HG02870 (cell line): Measurements from ENCODE around the gene PTPN14.
"Not testable (repeated sequence)": the region's sequence is repeated elsewhere in the genome, so short reads cannot be mapped to it uniquely, and the experiment has no call there.

Source experiments
- ATAC-seq: cut with Tn5 transposase; IDR thresholded peaks from one replicate; pipeline ENCODE4 v1.9.1; 2021; ENCODE audit warnings: mild to moderate bottlenecking, moderate library complexity; ENCODE audit not compliant: unreplicated experiment

The PTPN14 gene

DNA sequence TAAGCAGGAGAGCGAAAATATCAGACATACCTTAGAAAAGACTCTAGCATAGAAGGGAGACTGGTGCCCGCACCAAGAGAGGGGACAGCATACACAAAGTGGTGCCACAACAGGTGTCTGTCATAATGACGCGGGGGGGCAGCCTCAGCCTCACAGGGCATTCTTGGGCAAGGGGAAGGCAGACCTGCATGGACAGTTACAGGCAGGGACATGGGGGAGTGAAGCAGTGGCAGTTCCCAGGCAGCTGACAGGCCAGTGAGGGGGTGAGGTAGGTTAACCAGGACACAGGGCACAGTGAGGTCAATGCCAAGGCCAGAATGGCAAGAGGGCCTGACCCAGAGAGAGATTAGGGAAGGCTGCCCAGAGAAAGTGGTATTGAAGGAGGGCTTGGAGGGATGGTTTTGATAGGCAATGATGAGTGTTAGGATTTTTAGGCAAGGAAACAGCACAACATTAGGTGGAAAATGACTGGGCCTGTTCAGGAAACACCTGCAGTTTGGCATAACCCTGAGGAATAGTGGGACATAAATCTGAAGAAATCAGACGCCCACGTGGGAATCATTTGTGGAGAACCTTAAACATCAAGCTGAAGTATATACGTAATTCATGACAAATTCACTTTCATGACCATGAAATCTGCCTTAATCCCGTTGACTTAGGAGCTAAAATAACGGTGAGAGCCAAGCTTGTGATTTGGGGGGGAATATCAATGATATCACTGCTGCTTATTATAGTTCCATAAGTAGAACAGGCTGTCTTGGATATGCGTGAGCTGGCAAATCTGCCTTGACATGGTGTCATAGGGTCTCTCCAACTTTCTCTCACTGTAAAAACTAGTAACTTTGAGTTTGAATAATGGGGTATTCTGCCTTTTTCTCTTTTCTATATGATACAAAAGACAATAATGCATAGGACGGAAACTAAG, 8.9 kb downstream of the PTPN14 start:
- ATAC-seq, result no peak

DNA sequence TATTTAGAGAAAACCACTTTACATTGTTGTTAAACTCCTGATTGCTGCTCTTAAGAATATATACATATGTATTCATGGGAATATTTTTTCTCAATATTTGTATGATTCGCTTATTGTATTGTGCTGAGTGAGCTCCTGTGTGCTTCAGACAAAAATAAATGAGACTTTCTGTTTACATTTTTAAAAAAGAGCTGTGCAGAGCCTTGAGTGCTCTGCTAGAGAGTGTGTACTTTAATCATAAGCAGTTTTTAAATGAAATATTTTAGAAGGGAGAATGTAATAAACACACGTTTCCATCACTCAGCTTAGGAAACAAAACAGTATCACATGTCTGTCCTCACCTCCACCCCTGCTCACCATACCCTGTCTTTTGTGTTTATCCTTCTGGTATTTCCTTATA, 9.7 kb downstream of the PTPN14 start:
- ATAC-seq, result no peak

DNA sequence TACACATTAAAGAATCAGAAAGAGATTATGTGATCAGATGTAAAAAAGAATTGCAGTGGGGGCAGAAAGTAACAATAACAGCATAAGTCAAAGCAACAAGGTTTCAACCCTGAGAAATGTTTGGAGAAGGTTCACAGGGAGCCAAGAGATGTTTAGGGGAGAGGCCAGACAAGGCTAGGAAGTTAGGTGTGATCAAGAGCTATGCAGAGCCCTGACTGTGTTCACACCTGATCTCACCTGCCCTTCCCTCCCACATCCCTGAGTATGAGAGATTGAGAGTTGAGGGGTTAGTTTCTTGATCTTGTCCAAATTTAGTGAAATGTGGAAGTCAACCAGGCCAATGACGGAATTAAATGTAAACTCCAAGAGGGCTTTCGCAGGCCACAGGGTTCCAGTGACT, 10.2 kb downstream of the PTPN14 start:
- no peak for ATAC-seq

DNA sequence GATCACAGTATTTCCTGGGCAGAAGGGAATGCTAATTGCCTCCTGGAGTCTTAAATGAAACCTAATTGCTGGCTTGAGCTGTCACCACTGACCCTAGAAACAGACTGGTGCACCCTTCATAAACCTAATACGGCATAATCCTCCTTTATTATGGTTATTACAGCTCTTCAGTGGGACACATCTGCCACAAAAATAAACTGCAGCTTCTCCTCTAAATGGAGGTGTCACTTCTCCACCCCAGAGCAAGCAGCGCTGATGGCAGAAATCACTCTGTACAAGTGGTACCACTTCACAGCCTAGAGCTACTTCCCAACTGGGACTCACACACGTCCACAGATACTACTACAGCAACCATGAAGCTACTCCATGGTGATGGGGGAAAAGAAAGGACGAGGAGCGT, 11.1 kb downstream of the PTPN14 start:
- no peak for ATAC-seq

DNA sequence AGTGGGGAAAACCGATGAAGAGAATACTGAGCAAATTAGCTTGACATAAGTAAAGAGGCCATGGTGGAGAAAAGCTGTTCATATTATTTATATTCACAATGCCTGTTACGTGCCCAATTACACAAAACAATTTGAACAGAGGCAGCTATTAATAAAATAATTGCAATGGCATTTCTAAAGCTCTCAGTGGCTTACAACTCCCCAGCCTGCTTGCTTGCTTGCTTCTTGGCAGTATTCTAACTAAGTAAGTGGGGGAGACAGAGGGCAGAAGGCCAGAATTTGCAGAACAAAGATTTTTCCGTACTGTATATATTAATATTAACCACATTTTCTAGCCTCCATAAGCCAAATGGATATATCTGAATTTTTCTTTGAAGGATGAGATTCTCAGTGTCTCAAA, 12.9 kb downstream of the PTPN14 start:
- no peak for ATAC-seq

DNA sequence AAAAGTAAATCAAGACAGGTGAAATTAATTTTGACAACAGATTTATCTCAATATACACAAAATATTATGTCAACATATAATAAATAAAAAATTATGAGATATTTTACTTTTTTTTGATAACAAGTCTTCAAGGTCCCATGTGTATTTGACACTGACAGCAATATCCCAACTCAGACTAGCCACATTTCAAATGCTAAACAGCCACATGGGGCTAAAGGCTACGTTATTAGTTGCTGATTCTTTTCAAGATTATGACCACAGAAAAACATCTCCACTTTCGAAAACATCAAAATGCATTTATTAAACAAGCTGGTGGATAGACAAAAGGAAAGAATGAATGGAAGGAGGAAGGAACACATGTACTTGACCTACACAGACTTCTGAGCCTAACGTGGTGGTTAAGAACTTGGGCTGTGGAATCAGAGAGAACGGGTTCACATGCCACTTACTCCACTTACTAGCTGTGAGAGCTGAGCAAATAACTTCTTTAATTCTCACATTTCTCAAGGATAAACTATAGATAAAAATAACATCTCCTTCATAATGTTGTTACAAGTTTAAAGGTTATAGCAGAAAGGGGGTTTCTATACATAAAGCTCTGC, 13.4 kb downstream of the PTPN14 start:
- no peak for ATAC-seq

DNA sequence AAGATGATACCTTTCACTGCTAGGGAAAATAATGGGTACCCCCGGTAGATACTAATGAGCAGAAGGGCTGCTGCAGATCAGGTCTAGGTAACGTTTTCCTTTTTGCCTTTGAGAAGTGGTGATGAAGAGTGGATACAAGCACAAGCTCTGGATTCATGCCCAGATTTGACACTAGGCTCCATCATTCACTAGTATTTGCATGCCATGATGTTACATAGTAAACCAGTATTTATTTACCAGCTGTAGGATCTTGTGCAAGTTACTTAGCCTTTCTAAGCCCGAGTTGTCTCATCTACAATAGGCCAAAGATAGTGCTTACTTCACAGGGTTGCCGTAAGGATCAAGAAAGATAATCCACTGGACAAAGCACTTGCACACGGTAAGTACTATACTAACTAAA, 14.2 kb downstream of the PTPN14 start:
- ATAC-seq, result no peak

DNA sequence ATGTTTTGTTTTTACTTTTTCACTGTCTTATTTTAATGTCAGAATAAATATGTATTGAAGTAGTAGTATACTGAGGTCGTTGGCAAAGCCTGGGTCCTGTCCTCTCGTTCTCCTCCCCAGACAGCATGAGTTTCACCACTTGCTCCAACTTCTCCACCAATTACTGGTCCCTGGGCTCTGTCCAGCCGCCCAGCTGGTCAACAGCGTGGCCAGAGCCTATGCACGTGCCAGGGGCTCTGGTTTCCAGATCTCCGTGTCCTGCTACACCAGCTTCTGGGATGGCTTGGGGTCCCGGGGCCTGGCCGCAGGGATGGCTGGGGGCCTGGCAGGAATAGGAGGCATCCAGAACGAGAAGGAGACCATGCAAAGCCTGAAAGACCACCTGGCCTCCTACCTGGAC, 19.3 kb downstream of the PTPN14 start:
- no peak for ATAC-seq

DNA sequence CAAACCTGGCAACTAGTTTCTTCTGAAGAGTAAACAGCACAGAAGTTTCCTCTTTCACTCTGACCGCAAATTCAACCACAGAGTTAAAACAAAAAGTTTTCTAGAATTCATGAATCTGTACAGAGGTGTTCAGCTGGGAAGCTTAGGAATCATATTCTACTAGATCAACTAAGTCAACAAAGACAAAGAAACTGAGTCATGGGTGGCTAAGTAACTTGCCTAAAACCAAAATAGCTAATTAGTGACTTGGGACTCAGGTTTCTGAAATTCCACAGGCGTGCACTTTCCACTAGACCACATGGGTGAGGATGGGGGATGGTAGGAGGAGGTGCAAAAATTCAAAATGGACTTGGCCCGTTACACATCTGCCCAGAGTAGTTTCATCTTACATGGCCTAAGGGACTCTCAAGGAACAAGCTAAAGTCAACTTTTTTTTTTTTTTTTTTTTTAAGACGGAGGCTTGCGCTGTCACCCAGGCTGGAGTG, 25.8 kb downstream of the PTPN14 start:
- no peak for ATAC-seq

DNA sequence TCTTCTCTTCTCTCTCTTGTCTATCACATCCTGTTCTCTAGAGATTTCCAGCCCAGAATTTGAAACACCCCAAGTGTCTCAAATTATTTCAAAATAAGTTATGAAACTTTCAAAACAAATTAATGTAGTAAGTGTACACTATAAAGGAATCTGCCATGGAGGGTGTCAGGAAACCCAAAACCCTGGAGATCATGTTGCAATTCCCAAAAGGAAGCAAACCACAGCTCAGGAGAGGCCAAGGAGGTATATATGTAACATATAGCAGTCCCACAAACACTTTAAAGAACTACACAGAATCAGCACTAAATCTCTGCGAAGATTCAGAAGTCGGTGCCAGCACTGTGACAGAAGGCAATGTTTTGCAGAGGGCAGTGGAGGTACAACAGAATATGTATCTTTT, 26.6 kb downstream of the PTPN14 start:
- ATAC-seq, result no peak

DNA sequence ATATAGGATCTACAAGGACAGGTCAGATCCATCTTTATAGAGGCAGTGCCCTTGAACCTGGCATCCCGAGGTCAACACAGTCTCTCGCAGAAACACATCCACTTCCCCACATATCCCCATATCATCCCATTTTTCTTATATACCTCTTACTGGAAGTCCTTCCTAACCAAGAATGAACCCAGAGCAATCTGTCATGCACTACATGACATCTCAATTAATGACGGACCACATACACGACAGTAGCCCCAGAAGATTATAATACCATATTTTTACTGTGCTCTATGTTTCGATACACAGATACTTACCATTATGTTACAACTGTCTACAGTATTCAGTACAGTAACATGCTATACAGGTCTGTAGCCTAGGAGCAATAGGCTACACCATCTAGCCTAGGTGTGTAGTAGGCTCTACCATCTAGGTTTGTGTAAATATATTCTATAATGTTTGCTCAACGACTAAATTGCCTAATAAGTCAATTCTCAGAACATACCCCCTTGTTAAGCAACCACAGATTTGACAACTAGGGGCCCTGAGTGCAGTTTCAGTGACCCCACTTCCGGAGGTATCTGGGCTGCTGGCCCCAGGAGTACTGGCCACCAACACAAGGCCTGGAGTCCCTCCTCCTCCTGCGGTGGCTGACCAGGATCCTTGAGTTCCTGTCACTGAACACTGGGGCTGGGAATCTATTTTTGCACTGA, 28.1 kb downstream of the PTPN14 start:
- no peak for ATAC-seq

DNA sequence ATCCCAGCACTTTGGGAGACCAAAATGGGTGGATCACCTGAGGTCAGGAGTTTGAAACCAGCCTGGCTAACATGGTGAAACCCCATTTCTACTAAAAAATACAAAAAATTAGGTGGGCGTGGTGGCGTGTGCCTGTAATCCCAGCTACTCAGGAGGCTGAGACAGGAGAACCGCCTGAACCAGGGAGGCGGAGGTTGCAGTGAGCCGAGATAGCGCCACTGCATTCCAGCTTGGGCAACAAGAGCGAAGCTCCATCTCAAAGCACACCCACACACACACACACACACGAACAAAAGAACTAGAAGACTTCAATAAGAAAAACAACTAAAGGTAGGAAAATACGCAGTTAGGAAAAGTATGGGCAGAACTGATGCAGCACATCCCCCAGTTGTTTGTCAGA, 29.9 kb downstream of the PTPN14 start:
- ATAC-seq, result not testable (repeated sequence)

DNA sequence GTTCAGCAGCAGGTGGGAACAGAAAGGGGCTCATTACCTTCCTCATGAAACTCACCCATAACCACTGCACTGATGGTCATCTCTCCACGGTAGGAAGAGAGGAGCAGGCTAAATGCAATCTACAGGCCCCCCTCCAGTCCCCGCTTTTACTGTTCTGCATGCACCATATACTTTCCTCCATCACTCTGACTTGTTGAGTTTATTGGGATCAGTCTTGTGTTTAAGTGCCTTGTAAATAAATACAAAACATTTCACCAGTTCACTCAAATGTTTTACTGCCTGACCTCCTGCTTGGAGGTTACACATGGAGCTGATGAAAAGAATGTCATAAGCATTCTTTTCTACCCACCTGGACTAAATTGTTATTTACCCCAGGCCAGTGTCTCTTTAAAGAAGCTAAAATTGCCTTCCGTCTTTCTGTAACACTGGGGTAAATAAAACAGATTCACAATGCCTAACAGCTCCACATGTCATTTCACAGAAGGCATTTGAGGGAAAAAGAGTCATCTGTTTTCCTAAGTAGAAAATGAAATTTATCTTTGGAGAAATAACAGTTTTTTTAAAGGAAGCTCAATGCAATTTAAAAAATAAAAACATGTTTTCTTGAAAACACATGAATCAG, 30.7 kb downstream of the PTPN14 start:
- no peak for ATAC-seq

DNA sequence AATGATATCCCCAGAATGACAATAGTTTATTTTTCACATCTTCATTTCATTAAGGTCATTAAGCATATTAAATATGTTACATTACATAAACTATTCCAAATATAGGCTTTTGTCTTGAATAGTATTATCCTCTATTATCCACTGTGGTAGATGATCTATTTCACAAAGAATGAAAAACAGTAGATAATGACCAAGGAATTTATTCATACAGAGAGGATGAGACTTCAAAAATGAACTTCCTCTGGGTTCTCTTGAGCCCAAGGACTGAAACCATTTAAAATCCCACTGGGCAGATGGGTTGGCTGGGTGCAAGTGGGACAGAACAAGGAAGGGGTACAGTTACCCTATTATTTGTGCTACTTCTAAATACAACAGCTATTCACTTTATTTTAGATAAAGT, 33.0 kb downstream of the PTPN14 start:
- ATAC-seq, result no peak

DNA sequence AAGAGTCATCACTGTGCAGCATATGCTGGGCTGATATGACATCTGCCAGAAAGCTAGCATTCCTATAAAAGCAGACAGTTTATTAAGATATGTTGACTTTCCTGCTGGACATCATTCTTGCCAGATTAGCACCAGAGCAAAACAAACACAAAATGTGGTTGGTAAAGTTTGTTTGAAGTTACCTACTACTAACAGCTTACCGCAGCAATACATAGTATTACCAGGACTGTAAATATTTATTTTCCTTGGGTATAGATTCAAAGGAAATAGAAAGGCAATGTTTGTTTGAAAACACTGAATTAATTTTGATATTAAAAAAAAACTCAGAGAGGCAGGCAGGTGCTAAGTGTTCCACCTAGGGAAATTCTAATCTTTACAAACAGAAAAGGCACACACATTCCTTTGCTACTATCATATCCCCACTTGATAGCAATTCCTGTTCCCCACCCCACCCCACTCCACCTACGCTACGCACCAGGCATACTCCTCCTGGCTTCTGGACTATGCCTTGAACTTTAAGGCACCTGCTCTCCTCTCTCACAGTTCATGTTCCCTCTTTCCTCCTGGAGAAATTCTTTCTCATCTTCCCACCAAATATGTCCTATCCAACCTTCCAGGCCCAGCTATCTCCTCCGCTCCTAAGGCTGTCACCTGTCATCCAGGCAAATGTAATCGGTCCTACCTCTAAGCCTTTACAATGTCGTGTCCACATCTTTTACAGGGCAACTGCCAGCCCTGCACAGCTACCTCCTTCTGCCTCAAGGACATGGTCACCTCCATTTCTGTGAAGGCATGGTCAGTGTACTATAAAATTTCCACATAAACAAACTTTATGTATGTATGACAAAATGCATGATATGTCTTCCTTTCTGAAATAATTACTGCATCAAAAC, 34.7 kb downstream of the PTPN14 start:
- no peak for ATAC-seq

DNA sequence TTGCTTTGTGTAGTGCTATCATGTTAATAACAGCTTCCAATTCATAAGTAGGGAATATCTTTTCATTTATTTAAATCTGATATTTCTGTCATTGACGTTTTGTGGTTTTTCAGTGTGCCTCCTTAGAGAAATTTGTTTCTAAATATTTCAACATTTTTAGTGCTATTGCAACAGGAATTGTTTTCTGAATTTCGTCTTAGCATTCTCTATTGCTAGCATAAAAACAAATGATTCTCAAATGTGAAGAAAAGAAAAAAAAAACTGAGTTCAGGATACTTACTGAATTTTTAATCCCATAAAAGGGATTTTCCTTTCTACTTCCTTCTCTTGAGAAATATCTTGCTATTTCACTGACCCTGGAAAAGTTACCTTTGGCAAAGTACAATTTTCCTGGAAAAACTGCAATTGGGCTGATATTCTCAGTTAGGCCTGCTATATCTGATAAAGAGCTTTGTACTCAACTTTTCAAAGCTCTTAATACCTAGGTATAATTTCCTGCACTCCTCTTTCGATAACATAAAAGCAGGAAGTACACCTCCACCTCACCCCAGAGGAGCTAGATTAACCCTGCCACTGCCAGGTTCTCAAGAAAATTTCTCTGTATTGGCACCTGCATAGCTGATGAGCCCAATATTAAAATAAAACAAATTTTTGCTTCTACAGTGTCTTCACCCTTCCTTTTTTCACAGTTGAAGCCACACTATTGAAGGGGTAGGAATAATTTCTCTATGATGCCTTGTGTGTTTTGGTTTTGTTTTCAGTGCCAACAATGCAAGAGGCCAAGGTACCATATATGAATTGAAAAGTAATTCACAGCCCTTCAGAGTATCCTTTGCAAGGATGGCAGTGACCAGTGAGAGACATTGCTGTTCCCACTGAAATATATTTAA, 35.6 kb downstream of the PTPN14 start:
- ATAC-seq, result no peak

DNA sequence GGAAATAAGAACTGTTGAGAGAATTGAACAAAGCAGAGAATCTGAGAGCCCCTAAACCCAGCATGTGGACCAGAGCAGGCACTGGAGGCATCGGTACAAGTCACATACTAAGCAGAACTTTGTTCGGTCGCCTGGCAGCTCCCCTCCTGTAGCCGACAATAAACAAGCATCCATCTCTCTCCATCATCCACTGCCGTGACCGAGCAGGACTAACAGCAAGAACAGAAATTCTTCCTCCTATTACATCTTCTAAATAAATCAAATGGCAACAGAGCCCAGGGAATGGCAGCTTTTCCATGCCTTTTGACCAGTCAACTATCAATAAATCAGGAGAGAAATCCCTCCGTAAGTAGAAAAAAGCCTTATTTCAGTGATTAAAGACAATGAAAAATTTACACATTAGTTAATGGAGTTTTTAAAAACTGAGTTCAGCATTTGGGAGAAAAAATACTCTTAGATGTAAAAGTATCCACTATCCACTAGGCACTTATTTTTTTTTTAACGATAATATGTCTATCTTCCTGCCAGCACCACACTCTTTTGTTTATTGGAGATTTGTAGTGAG, 36.5 kb downstream of the PTPN14 start:
- ATAC-seq, result no peak

DNA sequence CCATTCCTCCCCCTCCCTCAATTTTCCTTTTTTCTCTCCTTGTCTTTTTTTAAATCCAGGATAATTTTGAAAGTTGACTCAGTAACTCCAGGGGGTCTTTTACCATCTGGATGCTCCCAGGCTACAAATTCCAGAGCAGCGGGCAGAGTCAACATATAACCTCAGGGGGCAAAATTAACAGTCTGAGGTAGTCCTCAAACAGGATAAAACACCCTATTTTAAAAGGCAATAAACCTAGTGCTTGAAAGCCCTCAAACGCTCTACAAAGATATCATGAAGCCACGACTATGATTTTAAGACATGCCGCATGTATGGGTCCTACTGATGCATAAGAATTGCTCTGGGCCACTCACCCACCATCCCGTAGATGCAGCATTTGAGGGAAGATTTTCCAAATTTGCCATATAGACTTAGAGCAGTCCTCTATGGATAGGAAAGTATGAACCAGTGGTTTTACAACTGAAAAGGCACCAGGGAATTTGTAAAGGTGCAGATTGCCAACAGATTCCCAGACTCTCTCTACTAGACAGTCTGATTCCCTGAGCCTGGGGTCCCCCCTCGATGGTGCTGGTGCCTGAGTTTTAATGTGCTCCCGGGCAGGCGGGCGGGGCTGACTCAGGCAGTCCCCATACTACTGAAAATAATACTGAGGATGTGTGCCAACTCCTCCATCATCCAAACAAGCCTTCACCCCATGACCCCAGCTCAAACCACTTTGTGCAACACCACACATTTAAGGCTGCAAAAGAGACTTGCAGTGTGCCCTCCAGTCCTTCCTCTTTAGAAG, 37.2 kb downstream of the PTPN14 start:
- ATAC-seq, result no peak
